ENCODE results near the gene FSIP1. TPM values are rescaled to one million over a fixed set of nuclear protein-coding genes. Genes with fewer than 3 reads are reported as not detected.

FSIP1 gene
- total and polyA plus RNA-seq, 8 donors: 0.38 to 2.7 (median 0.83) TPM

DNA sequence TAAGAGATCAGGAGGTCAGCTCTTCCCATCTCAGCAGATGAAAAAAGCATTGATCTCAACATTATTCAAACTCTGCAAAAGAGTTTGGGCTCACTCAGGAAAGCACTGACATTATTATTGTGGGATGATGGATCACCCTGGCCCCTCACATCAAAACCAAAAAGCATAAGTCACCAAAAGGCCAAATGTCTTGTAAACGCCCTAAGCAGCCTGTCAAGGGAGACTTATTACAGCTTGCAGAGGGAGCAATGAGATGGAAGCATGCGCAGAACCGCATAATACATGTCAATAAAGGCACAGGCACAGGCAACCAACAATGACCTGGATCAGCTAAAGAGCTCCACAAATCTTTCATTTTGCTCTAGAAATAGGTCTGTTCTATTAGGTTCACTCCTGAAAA is 4.6 kb downstream of the FSIP1 start:
- intact Hi-C loops (cut with DNase I): no loop called here
- H3K4me1 ChIP-seq: peaks cover 0 to 6% of the 10 kb centered on the region in 2 donors
- H3K4me3 ChIP-seq: no peak overlapping the region
- H3K27me3 ChIP-seq: no peaks in the 10 kb centered on the region
- no peaks in the 10 kb centered on the region for H3K9me3 ChIP-seq
- TF ChIP-seq, protein P1, sequence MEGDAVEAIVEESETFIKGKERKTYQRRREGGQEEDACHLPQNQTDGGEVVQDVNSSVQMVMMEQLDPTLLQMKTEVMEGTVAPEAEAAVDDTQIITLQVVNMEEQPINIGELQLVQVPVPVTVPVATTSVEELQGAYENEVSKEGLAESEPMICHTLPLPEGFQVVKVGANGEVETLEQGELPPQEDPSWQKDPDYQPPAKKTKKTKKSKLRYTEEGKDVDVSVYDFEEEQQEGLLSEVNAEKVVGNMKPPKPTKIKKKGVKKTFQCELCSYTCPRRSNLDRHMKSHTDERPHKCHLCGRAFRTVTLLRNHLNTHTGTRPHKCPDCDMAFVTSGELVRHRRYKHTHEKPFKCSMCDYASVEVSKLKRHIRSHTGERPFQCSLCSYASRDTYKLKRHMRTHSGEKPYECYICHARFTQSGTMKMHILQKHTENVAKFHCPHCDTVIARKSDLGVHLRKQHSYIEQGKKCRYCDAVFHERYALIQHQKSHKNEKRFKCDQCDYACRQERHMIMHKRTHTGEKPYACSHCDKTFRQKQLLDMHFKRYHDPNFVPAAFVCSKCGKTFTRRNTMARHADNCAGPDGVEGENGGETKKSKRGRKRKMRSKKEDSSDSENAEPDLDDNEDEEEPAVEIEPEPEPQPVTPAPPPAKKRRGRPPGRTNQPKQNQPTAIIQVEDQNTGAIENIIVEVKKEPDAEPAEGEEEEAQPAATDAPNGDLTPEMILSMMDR (IDR thresholded peaks at IDR 0.05): no peak
- no peaks in the 10 kb centered on the region for H3K36me3 ChIP-seq
- H3K27ac ChIP-seq: no peak overlapping the region
- ATAC-seq (no peak), DNase-seq (no peak)

DNA sequence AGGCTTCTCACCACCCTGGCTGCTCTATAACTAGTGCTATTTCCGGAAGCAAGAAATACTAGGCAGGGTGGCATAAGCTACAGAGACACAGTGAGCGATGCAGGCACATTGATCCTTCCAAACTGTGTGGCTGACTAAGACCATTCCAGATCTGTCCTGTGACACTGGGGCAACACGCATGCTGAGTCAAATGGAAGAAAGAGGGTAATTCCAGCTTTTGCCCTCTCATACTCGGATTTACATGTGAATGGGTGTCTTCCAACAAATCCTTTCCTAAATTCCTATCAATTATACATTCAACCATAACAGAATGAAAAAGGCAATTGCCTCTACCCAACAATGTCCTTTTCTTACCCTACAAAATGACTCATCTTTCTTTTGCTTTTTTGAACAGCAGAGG is 5.1 kb downstream of the FSIP1 start:
- Histone ChIP-seq H3K27me3 (no peaks in the 10 kb centered on the region), H3K36me3 (no peaks in the 10 kb centered on the region), H3K9me3 (no peaks in the 10 kb centered on the region), H3K27ac (no peak overlapping the region), H3K4me1 (peaks cover 0 to 6% of the 10 kb centered on the region in 2 donors), H3K4me3 (no peak overlapping the region)
- ATAC-seq (no peak), DNase-seq (no peak)
- TF ChIP-seq, protein P1 (IDR thresholded peaks at IDR 0.05): no peak
- intact Hi-C loops (cut with DNase I): no loop called here

DNA sequence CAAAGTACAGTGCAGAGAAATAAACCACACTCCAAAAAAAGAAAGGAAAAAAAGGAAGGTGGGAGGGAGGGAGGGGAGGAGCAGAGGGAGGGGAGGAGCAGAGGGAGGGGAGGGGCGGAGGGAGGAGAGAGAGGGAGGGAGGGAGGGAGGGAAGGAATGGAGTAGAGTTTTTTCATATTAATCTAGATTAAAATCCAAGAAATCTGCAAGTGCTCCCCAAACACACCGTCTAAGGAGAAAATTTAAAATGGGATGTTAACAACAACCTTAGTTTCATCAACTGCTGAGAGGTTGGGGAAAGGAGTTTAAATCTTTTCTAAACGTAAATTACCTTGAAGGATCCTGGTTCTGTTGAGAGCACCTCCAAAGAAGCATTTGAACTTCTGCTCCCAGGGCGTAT is 6.6 kb downstream of the FSIP1 start:
- no peak for ATAC-seq
- H3K9me3 ChIP-seq: no peaks in the 10 kb centered on the region
- no peaks in the 10 kb centered on the region for H3K27me3 ChIP-seq
- no peak overlapping the region for H3K27ac ChIP-seq
- intact Hi-C loops (cut with DNase I): no loop called here
- no peak for DNase-seq
- H3K36me3 ChIP-seq: no peaks in the 10 kb centered on the region
- H3K4me3 ChIP-seq: no peak overlapping the region
- TF ChIP-seq, protein P1 (IDR thresholded peaks at IDR 0.05): no peak
- peaks cover 0 to 5% of the 10 kb centered on the region in 2 donors for H3K4me1 ChIP-seq

DNA sequence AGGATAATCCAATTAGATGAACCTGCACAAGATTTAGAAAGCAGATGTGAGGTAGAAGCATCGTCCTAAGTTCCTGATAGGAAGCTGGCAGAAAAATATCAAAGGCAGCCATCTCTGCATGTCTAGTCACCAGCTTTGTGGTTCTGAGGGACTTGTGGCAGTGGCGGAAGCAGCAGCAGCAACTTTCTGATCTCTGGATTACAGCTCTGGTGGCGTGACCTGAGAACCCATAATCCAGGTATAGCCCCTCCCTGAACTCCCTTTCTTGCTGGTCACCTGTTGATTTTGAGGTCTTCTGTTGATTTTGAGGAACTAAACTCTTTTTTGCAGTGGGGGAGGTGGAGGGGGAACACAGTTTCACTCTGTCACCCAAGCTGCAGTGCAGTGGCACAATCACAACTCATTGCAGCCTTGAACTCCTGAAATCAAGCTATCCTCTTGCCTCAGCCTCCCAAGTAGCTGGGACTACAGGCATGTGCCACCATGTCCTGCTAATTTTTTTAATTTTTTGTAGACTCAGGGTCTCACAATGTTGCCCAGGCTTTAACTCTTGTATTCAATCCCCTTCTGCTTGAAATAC is 7.9 kb downstream of the FSIP1 start:
- Histone ChIP-seq H3K4me3 (no peak overlapping the region), H3K4me1 (peaks cover 0 to 5% of the 10 kb centered on the region in 2 donors), H3K9me3 (no peaks in the 10 kb centered on the region), H3K27ac (no peak overlapping the region), H3K36me3 (no peaks in the 10 kb centered on the region), H3K27me3 (no peaks in the 10 kb centered on the region)
- no peak for ATAC-seq
- intact Hi-C loops (cut with DNase I): no loop called here
- TF ChIP-seq, protein P1 (IDR thresholded peaks at IDR 0.05): no peak
- no peak for DNase-seq

DNA sequence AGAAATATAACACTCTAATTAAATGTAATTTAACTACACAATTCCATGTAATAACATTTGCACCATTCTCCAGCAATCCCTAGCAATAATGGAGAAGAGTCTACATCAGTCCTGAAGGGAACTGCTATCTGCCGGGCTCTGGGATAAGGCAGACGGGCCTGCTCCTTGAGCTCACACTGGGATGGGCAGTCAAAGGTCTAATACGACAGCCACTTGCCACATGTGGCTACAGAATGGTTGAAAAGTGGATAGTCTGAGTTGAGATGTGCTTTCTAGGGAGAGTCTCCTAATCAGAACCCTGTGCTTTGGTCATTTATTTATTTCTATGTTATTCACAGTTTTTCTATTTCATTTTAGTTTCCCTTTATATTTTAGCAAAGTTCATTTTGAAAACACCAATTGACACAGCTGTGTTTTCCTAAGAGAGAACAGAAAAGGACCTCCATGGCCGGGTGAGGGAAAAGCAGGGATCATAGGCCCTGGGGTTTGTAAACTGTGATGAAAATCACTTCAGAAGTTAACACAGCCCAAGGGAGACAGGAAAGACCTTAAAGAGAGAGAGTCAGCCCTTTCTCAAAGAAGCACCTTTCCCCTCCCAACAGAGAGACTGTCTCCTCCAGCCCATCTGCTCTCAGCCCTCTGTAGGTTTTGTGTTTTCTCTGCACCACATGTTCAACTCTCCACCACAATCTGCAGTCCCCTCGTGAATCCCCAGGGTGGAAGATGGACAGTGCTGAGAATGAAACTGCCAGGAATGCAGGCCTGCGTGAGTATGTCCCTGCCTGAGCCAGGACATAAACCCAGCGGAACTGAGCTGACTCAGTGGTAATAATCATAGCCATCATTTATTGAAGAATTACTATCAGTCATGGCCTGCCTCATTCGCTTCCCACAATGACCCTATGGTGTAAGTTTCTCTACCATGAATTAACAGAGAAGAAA is 11.6 kb downstream of the FSIP1 start:
- TF ChIP-seq, protein P1 (IDR thresholded peaks at IDR 0.05): no peak
- intact Hi-C loops (cut with DNase I): no loop called here
- no peak for ATAC-seq
- H3K9me3 ChIP-seq: no peaks in the 10 kb centered on the region
- no peaks in the 10 kb centered on the region for H3K27me3 ChIP-seq
- H3K36me3 ChIP-seq: no peaks in the 10 kb centered on the region
- no peak overlapping the region for H3K4me3 ChIP-seq
- DNase-seq: no peak
- peak overlapping the region; percentile 20 to 21 for H3K27ac ChIP-seq
- peaks cover 0 to 5% of the 10 kb centered on the region in 2 donors for H3K4me1 ChIP-seq

Measured in left lung (tissue), 10 donors.